HG02588 (cell line): ENCODE data around the gene LILRB5.
"Not testable (repeated sequence)": the region's sequence is repeated elsewhere in the genome, so short reads cannot be mapped to it uniquely, and the experiment has no call there.

ENCODE experiments used
- ATAC-seq: cut with Tn5 transposase; IDR thresholded peaks from one replicate; pipeline ENCODE4 v1.9.1; 2021; ENCODE audit warnings: mild to moderate bottlenecking, moderate library complexity; ENCODE audit not compliant: unreplicated experiment

Gene LILRB5

GRCh38 chr19:54245936-54246335, 11.1 kb downstream of the LILRB5 start:
- ATAC-seq, result no peak

DNA sequence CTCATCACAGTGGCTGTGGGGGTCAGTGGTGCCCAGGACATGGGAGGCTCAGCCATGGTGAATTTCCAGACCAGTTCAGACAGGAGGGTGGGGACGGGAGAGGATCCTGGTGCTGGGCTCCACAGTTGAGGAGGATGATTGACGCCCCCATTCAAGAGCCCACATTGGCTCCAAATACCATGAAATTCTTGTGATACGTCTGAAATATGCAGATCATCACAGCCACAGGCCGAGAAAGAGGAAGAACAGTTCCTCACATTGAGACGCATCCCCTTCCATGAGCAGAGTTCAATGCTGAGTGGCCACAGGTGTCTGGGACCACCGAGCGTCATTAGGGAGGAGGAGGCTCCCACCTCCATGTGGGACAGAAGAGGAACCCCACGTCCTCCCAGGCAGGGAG, 13.3 kb downstream of the LILRB5 start:
- not testable (repeated sequence) for ATAC-seq

DNA sequence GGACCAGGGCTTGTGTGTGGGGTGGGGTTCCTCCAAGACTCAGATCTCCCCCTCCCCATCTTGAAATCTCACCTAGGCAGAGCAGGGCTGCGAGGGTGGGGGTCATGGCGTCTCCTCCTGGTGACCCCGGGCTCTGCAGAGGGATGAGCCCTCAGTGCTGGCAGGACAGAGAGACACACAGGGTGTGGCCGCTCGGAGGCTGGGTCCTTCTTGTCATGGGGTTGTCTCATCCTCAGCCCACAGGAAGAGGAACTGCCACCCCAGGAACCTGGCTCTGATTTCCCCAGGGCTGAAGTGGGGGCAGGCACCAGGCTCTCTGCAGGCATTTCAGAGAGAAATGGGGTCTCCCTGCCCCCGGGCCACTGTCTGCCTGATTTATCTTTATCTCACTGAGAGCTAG, 14.4 kb downstream of the LILRB5 start, which contains the start of gene LILRA6:
Gene LILRA6 (minus strand): TSS at position 145 of the 400 bp plus-strand sequence.
- not testable (repeated sequence) for ATAC-seq

GRCh38 chr19:54242234-54242633, 14.8 kb downstream of the LILRB5 start:
- ATAC-seq, result not testable (repeated sequence)

GRCh38 chr19:54240372-54241336, 16.4 kb downstream of the LILRB5 start:
- not testable (repeated sequence) for ATAC-seq

DNA sequence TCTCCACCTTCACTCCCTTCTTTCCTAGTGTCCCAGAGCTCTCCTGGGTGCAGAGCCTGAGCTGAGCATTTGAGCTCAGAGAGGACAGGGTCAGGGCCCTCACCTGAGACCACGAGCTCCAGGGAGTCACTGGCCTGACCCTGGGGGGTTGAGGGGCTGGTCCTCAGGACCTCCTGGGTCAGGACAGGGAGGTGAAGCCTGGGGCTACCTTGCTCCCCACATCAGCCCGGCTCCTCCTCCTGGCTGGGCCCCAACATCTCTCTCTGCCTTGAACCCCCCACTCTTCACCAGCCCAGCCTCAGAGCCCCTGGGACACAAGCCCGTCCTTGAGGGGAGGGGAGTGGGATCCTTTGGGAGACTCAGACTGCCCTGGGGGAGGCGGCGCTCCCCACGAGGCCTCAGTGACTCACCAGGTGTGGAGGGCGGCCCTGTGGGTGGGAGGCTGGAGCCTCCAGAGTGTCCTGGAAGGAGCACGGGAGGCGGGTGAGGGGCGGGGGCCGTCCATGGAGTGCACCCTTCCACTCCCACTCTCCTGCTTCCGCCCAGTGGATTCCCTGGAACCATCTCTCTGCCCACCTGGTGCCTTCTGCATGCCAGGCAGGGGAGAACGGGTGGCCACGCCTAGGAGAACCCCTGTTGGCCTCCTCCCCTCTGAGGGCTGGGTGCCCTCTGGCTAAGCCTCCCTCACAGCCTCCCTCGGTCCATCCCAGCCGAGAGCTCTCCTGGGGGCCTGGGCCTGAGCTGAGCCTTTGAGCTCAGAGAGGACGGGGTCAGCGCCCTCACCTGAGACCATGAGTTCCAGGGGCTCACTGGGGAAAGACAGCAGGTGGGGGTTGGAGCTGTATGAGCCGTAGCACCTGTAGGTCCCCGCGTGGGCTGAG, 17.3 kb downstream of the LILRB5 start:
- ATAC-seq, result not testable (repeated sequence)

DNA sequence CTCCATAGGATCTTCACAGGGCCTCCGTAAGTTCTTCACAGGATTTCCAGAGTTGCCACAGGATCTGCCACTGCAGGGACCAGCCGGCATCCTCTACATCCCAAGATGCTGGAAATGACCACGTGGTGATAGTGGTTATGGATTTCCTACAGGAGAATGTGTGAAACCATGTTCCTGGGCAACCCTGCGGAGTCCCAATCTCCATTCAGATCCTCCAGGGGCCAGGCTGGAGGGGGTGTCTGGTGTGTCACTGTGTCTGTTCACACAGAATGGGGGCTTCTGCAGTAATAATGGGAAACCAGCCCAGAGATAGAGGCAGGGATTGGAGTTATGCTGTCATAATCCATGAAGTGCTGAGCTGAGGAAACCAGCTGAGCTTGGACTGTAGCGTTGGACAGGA, 23.1 kb downstream of the LILRB5 start:
- no peak for ATAC-seq

- no peak for ATAC-seq
These were observed 25.8 kb downstream of the LILRB5 start for GRCh38 chr19:54231077-54231931.

DNA sequence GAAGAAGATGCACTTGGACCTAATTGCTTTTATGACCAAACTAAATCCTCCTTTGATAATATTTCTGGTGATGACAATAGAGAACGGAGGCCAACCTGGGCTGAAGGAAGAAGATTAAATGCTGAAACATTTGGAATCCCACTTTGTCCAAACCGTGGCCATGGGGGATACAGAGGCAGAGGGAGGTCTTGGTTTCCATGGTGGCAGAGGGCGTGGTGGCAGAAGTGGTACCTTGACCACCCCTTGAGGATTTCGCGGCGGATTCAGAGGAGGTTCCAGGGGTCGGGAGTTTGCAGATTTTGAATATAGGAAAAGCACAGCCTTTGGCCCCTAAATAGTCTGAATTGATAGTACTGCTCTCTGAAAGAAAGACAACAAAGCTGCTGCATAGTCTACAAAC, 27.0 kb downstream of the LILRB5 start:
- ATAC-seq, result no peak

DNA sequence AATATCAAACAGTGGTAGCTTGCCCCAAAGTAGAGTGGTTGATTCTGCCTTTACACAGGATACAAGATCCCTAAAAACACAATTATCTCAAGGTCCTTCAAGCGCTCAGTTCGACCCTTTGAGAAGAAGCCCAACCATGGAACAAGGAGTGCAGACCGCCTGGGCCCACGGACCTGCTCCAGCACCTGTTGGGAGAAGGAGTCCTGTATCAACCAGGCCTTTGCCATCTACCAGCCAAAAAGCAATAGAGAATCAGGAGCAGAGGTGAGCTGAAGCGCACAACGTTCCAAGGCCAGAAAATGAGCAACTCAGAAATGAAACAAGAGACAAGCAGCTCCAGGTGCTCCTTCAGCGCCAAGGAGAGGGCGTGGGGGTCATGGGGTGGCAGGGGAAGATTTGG, 27.9 kb downstream of the LILRB5 start:
- no peak for ATAC-seq

DNA sequence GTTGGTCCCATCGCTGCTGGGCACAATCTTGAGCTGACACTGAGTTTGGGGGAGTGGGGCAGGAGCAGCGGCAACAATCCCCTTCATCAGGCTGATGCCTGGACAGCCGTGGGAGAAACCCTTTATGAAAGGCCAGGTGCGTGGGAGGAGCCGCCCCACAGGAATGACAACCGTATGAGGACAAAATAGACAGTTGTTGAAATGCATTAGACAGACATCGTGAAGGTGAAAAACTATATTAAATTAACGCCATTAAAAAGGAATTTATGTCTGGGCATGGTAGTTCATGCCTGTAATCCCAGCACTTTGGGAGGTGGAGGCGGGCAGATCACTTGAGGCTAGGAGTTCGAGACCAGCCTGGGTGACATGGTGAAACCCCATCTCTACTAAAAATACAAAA, 32.5 kb downstream of the LILRB5 start:
- not testable (repeated sequence) for ATAC-seq

DNA sequence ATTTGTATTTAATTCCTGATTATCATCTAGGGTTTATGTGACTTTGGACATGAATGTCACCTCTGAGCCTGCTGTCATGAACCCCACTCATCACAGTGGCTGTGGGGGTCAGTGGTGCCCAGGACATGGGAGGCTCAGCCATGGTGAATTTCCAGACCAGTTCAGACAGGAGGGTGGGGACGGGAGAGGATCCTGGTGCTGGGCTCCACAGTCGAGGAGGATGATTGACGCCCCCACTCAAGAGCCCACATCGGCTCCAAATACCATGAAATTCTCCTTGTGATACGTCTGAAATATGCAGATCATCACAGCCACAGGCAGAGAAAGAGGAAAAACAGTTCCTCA, 33.2 kb downstream of the LILRB5 start:
- not testable (repeated sequence) for ATAC-seq

DNA sequence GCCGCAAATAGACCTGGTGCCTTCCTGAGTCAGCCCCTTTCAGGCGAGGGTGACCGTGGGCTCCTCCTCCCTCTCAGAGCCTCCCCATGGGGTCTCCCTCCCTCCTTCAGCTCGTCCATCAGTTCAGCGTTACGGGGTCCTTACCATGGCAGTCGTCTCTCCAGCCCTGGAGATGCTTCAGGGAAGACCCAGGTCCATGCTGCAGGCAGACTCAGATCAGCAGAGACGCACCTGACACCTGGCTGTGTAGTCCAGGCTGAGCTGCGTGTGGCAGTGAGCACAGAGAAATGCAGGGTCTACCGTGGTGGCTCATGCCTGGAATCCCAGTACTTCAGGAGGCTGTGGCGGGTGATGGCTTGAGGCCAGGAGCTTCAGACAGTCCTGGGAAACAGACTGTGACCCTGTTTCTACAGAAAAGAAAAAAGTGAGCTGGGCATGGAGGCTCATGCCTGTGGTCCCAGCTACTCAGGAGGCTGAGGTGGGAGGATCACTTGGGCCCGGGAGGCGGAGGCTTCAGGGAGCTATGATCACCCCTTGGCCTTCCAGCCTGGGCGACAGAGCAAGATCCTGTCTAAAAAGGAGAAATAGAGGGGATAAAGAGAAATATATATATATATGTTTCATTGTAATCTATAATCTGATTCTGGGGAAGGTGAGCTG, 33.7 kb downstream of the LILRB5 start:
- not testable (repeated sequence) for ATAC-seq

- ATAC-seq, result not testable (repeated sequence)
These were observed 34.4 kb downstream of the LILRB5 start, which contains the start of gene LILRB3 for GRCh38 chr19:54222474-54223276. Gene LILRB3, minus strand, starts transcription at chr19:54223007. Its CDS starts 31 bp downstream, at chr19:54222976.

- ATAC-seq, result not testable (repeated sequence)
These were observed 35.1 kb downstream of the LILRB5 start for GRCh38 chr19:54221947-54222346.

- ATAC-seq, result not testable (repeated sequence)
These were observed 37.4 kb downstream of the LILRB5 start for GRCh38 chr19:54219702-54220101.

DNA sequence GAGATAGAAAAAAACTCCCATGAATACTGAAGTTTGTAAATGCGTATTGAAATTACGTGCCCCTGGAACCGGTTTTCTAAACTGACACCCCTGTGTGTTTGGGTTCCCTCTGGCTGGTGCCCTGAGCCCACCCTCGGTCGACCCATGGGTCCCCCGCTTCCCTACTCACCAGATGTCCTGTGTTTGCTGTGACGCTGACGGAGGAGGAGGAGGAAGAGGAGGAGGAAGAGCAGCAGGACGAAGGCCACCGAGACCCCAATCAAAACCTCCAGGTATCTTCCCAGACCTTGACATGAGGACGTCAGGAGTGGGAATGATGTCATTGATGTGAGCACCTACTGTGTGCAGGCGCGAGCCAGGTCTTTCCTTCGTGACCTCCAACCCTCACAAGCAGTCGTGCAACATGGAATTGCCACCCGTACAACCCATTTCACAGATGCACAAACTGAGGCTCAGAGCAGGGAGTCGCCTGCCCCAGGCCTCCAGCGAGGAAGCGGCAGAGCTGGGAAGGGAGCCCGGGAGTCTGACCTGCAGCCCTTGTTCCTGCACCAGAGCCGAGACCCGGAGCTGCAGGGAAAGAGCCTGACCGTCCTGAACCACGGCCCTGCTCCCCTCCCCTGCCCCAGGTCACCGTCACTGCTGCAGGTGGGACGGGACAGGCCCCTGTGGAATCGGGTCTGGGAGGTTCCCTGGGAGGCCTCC, 38.0 kb downstream of the LILRB5 start:
- ATAC-seq, result no peak

GRCh38 chr19:54218259-54218658, 38.8 kb downstream of the LILRB5 start:
- ATAC-seq, result no peak
